GM20000 (cell line): ENCODE data around the gene SMYD3.

Experiments used
- DNase-seq: peaks from one replicate; pipeline ENCODE4 v3.0.0; 2012; ENCODE audit warnings: low spot score
- CTCF ChIP-seq: IDR thresholded peaks from 2 replicates; pipeline ENCODE4 v1.5.1; 2012; ENCODE audit warnings: mild to moderate bottlenecking, control low read depth; ENCODE audit errors: extremely low read depth, missing control alignments

The SMYD3 gene

GRCh38 chr1:246040200-246040890, 466.7 kb downstream of the SMYD3 start:
- TF ChIP-seq CTCF = no peak
- no peak for DNase-seq

DNA sequence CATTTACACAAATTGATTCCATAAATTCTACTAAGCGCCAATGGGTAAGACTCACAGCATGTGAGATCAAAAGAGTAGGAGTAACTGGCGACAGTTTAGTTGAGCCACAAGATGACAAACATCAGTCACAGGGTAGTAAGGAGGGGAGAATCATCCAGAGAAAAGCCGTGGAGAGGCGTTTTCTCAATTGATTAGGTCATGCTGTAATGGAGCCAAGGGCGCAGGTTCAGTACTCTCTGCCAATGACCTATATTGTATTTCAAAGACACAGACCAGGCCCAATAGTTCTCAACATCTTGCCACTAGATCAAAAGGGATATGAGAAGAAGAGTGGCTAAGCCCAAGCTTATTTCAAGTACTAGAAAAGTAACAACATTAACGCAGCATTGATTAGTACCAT, 467.5 kb downstream of the SMYD3 start:
- no peak for DNase-seq
- TF ChIP-seq CTCF = no peak

- DNase-seq = no peak
- no peak for TF ChIP-seq CTCF
Observed at GRCh38 chr1:246037832-246038231, 469.2 kb downstream of the SMYD3 start.

DNA sequence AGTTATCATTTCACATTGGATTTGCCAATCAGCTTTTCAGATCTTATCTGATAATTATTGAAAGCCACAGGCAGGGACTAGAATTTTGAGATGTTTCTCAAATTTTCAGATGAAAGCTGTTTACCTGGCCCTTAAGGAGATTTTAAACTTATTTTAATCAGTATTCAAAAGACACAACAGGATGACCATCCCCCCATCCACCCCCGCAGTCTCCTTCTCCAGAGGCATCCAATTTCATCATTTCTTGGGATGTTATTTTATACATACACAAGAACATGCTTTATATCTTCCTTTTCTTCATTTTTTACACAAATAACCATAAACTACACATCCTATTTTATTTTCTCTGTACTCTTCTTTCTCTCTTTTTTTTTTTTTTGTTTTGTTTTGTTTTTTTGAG, 470.9 kb downstream of the SMYD3 start:
- TF ChIP-seq CTCF = no peak
- no peak for DNase-seq

- no peak for DNase-seq
Observed at GRCh38 chr1:246035060-246035541, 472.0 kb downstream of the SMYD3 start.

GRCh38 chr1:246034630-246035029, 472.4 kb downstream of the SMYD3 start:
- TF ChIP-seq CTCF = no peak
- DNase-seq = no peak

More at GRCh38 chr1:246035060-246035541, 472.0 kb downstream of the SMYD3 start:
- TF ChIP-seq CTCF = no peak

GRCh38 chr1:246032984-246033383, 474.1 kb downstream of the SMYD3 start:
- TF ChIP-seq CTCF = no peak
- DNase-seq = no peak
